ENCODE data around the gene UBAC2. TPM values are rescaled to one million over a fixed set of nuclear protein-coding genes. Genes with fewer than 3 reads are reported as not detected.

Gene UBAC2
- total RNA-seq, 1 experiment from 2014 or later: 115 TPM

GRCh38 chr13:99335087-99335486 lies 134.4 kb downstream of the UBAC2 start:
- in situ Hi-C loops (cut with HindIII; ENCODE audit: low pct_unique_long_range_greater_than_20kb, low sequenced_read_pairs): no loop called here
- DNase-seq (ENCODE audit: low read depth): no peak

- in situ Hi-C loops (cut with HindIII; ENCODE audit: low pct_unique_long_range_greater_than_20kb, low sequenced_read_pairs): no loop called here
- no peak for DNase-seq (ENCODE audit: low read depth)
These were observed 134.9 kb downstream of the UBAC2 start for GRCh38 chr13:99335603-99336002.

- no peak for DNase-seq (ENCODE audit: low read depth)
- in situ Hi-C loops (cut with HindIII; ENCODE audit: low pct_unique_long_range_greater_than_20kb, low sequenced_read_pairs): no loop called here
These were observed 138.6 kb downstream of the UBAC2 start for GRCh38 chr13:99339230-99339721.

- no peak for DNase-seq (ENCODE audit: low read depth)
- in situ Hi-C loops (cut with HindIII; ENCODE audit: low pct_unique_long_range_greater_than_20kb, low sequenced_read_pairs): no loop called here
These were observed 139.2 kb downstream of the UBAC2 start for GRCh38 chr13:99339736-99340397.

- DNase-seq (ENCODE audit: low read depth): no peak
- in situ Hi-C loops (cut with HindIII; ENCODE audit: low pct_unique_long_range_greater_than_20kb, low sequenced_read_pairs): no loop called here
These were observed 140.0 kb downstream of the UBAC2 start for GRCh38 chr13:99340638-99341037.

- in situ Hi-C loops (cut with HindIII; ENCODE audit: low pct_unique_long_range_greater_than_20kb, low sequenced_read_pairs): no loop called here
- DNase-seq (ENCODE audit: low read depth): no peak
These were observed 141.5 kb downstream of the UBAC2 start for GRCh38 chr13:99341969-99342722.

GRCh38 chr13:99342723-99343315 lies 142.2 kb downstream of the UBAC2 start:
- no peak for DNase-seq (ENCODE audit: low read depth)
- in situ Hi-C loops (cut with HindIII; ENCODE audit: low pct_unique_long_range_greater_than_20kb, low sequenced_read_pairs): no loop called here

- DNase-seq (ENCODE audit: low read depth): no peak
- in situ Hi-C loops (cut with HindIII; ENCODE audit: low pct_unique_long_range_greater_than_20kb, low sequenced_read_pairs): no loop called here
These were observed 144.1 kb downstream of the UBAC2 start for GRCh38 chr13:99344610-99345208.

- in situ Hi-C loops (cut with HindIII; ENCODE audit: low pct_unique_long_range_greater_than_20kb, low sequenced_read_pairs): no loop called here
- no peak for DNase-seq (ENCODE audit: low read depth)
These were observed 144.7 kb downstream of the UBAC2 start for GRCh38 chr13:99345345-99345744.

GRCh38 chr13:99346335-99347042 lies 145.8 kb downstream of the UBAC2 start:
- no peak for DNase-seq (ENCODE audit: low read depth)
- in situ Hi-C loops (cut with HindIII; ENCODE audit: low pct_unique_long_range_greater_than_20kb, low sequenced_read_pairs): no loop called here

GRCh38 chr13:99347335-99347878 lies 146.8 kb downstream of the UBAC2 start:
- in situ Hi-C loops (cut with HindIII; ENCODE audit: low pct_unique_long_range_greater_than_20kb, low sequenced_read_pairs): no loop called here
- DNase-seq (ENCODE audit: low read depth): no peak

GRCh38 chr13:99347911-99348451 lies 147.3 kb downstream of the UBAC2 start:
- in situ Hi-C loops (cut with HindIII; ENCODE audit: low pct_unique_long_range_greater_than_20kb, low sequenced_read_pairs): no loop called here
- DNase-seq (ENCODE audit: low read depth): no peak

- in situ Hi-C loops (cut with HindIII; ENCODE audit: low pct_unique_long_range_greater_than_20kb, low sequenced_read_pairs): no loop called here
These were observed 149.5 kb downstream of the UBAC2 start for GRCh38 chr13:99350191-99350590.

GRCh38 chr13:99351772-99352171 lies 151.1 kb downstream of the UBAC2 start:
- in situ Hi-C loops (cut with HindIII; ENCODE audit: low pct_unique_long_range_greater_than_20kb, low sequenced_read_pairs): no loop called here
- no peak for DNase-seq (ENCODE audit: low read depth)

More at GRCh38 chr13:99350191-99350590, 149.5 kb downstream of the UBAC2 start:
- no peak for DNase-seq (ENCODE audit: low read depth)

GRCh38 chr13:99352351-99353245 lies 151.9 kb downstream of the UBAC2 start:
- no peak for DNase-seq (ENCODE audit: low read depth)
- in situ Hi-C loops (cut with HindIII; ENCODE audit: low pct_unique_long_range_greater_than_20kb, low sequenced_read_pairs): no loop called here

- DNase-seq (ENCODE audit: low read depth): no peak
- in situ Hi-C loops (cut with HindIII; ENCODE audit: low pct_unique_long_range_greater_than_20kb, low sequenced_read_pairs): no loop called here
These were observed 152.6 kb downstream of the UBAC2 start for GRCh38 chr13:99353246-99353600.

- no peak for DNase-seq (ENCODE audit: low read depth)
- in situ Hi-C loops (cut with HindIII; ENCODE audit: low pct_unique_long_range_greater_than_20kb, low sequenced_read_pairs): no loop called here
These were observed 153.2 kb downstream of the UBAC2 start for GRCh38 chr13:99353836-99354235.
